Measurements from ENCODE around the gene PEX11A.

DNA sequence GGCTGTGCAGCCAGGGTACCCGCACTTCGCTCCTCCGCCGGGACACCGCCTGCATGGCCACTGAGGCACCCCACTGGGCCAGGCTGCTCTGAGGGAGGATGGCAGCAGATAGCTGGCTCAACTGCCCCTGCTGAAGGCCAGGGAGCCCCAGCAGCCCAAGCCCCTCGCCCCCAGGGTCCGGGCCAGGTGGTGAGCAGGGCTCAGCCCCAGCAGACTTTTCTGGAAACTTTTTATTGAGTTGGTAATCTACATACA lies 22.9 kb downstream of the PEX11A start:
- TF ChIP-seq, protein P1, sequence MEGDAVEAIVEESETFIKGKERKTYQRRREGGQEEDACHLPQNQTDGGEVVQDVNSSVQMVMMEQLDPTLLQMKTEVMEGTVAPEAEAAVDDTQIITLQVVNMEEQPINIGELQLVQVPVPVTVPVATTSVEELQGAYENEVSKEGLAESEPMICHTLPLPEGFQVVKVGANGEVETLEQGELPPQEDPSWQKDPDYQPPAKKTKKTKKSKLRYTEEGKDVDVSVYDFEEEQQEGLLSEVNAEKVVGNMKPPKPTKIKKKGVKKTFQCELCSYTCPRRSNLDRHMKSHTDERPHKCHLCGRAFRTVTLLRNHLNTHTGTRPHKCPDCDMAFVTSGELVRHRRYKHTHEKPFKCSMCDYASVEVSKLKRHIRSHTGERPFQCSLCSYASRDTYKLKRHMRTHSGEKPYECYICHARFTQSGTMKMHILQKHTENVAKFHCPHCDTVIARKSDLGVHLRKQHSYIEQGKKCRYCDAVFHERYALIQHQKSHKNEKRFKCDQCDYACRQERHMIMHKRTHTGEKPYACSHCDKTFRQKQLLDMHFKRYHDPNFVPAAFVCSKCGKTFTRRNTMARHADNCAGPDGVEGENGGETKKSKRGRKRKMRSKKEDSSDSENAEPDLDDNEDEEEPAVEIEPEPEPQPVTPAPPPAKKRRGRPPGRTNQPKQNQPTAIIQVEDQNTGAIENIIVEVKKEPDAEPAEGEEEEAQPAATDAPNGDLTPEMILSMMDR (conservative IDR thresholded peaks at IDR 0.05; ENCODE audit: low read length) = no peak
- TF ChIP-seq EZH2phosphoT487 (IDR thresholded peaks at IDR 0.05; ENCODE audit: borderline replicate concordance) = no peak
